Measurements from ENCODE around the gene PPM1H.
A peak's percentile ranks its signal among the peaks of the same experiment; 100 is the strongest.
"Not testable (repeated sequence)": the region's sequence is repeated elsewhere in the genome, so short reads cannot be mapped to it uniquely, and the experiment has no call there.

The PPM1H gene

DNA sequence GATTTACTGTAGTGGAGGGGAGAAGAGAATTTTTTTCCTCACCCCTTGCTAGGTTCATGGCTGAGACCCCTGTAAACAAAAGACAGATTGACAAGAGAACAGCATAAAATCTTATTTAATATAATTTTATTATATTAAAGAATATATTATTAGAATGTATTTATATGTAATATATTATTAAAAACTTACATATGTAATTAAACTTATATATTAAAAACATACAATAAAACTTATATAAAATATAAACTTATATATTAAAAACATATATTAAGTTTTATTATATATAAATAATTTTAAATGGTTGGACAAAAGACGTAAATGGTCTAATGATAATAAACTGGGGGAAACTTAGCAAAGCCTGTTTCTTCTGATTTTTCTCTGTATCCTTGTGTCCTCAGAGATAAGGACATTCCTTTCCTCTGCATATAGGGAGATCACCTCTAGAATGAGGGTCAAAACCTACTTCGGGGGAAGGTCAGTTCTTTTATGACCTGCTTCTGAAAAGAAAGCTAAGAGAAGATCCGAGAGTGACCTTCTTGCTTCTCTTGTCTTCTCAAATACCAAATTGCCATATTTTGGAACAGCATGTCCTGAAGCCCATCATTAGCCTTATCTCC, 8.9 kb upstream of the PPM1H start (continued):
- TF ChIP-seq ZNF777 (tag by site-specific recombination; IDR thresholded peaks at IDR 0.05; ENCODE audit: borderline replicate concordance) (no peak), ZNF341 (tag by site-specific recombination; IDR thresholded peaks at IDR 0.05; ENCODE audit: low read depth) (no peak)

DNA sequence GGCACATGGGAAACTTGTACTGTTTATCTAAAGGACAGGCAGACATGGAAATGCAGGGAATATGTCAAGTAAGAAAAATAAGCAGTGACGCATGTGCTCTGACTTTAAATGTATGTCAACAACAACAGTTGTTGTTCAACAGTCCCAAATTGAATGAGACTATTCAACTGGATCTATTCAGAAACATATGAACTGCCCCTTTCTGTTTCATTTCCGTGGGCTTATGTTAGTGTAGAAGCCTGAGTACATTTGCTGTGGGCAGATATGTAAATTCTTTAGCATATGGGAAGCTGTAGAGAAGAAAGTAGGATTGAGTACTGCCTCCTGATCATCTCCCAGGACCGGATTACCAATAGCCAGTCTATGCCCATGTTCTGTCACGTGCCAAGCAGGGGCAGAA, 7.4 kb upstream of the PPM1H start:
- H3K4me1 ChIP-seq (ENCODE audit: control insufficient read depth, insufficient read depth, low read length); H3K9me3 ChIP-seq (ENCODE audit: control insufficient read depth, insufficient read depth, low read depth, low read length); CTCF ChIA-PET; POLR2A ChIA-PET; H3K4me3 ChIP-seq (ENCODE audit: low read depth, low read length); H3K27ac ChIP-seq (ENCODE audit: extremely low read depth, low read depth, low read length); H3K36me3 ChIP-seq (ENCODE audit: control insufficient read depth in 2 of 2, insufficient read depth in 1 of 2, low read length in 2 of 2): not testable (repeated sequence)

DNA sequence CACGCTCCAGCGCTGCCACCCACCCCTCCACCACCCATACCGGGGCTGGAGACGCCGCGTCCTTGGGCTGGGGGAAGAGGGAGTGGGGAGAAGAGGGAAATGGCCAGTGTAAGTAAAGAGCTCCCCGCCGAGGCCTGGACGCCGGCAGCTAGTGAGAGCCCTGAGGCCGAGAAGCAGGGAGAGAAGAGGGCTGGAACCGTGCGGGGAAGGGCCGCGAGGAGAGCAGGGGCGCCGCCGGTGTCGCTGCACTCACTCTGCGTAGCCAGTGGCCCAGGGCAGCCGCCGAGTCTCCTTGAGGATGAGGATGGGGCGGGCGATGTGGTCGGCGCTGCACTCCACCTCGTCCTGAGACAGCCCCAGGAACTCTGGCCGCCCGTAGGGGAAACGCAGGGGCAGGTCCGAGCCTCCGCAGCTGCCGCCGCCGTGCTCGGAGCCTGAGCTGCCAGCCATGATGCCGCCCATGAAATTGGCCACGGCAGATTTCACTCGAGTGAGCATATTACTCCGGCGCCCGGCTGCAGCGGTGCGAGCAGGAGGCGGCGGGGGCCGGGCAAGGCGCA, 631 bp downstream of the PPM1H start:
- Histone ChIP-seq H3K36me3 (ENCODE audit: control insufficient read depth in 2 of 2, insufficient read depth in 1 of 2, low read length in 2 of 2) (no peaks in the 10 kb centered on the region), H3K4me3 (ENCODE audit: low read depth, low read length) (peak overlapping the region; percentile 73), H3K4me1 (ENCODE audit: control insufficient read depth, insufficient read depth, low read length) (peaks cover 20% of the 10 kb centered on the region), H3K27ac (ENCODE audit: extremely low read depth, low read depth, low read length) (peak overlapping the region; percentile 68), H3K9me3 (ENCODE audit: control insufficient read depth, insufficient read depth, low read depth, low read length) (no peaks in the 10 kb centered on the region)
- ChIA-PET CTCF (interaction anchor here (0.5 to 3.6 kb wide), 18 partner anchors 8 to 352 kb away, joined by 3 to 32 read pairs (median 4); partner anchors contain the start of gene AVPR1A), POLR2A (interaction anchor here (0.8 to 2.2 kb wide), 7 partner anchors 8 to 86 kb away, joined by 3 to 6 read pairs (median 5); no protein-coding TSS in a partner anchor)
- TF ChIP-seq ZNF350 (tag by site-specific recombination; IDR thresholded peaks at IDR 0.05) (no peak), ZNF223 (tag by site-specific recombination; IDR thresholded peaks at IDR 0.05) (no peak), ZNF660 (tag by site-specific recombination; IDR thresholded peaks at IDR 0.05) (no peak), ZIC2 (tag by site-specific recombination; IDR thresholded peaks at IDR 0.05) (peak; percentile 39), ZNF394 (tag by site-specific recombination; IDR thresholded peaks at IDR 0.05; ENCODE audit: borderline replicate concordance) (no peak), YY1 (tag by site-specific recombination; IDR thresholded peaks at IDR 0.05) (no peak; the same call in 1 of the 2 replicates), SP2 (tag by site-specific recombination; IDR thresholded peaks at IDR 0.05) (peak; percentile 43), ZNF664 (tag by site-specific recombination; IDR thresholded peaks at IDR 0.05) (no peak), ZNF302 (tag by site-specific recombination; IDR thresholded peaks at IDR 0.05; ENCODE audit: low read depth) (no peak), ZSCAN16 (tag by site-specific recombination; IDR thresholded peaks at IDR 0.05) (no peak), ZNF114 (tag by site-specific recombination; IDR thresholded peaks at IDR 0.05) (no peak), ZNF324 (tag by site-specific recombination; IDR thresholded peaks at IDR 0.05) (no peak), YY2 (tag by site-specific recombination; IDR thresholded peaks at IDR 0.05) (0 out of 2 replicates have a peak, but pooled peaks have one; percentile 32), ZNF747 (tag by site-specific recombination; IDR thresholded peaks at IDR 0.05) (no peak), ZNF155 (tag by site-specific recombination; IDR thresholded peaks at IDR 0.05) (no peak), ZBTB17 (tag by site-specific recombination; IDR thresholded peaks at IDR 0.05) (peak; percentile 51), ZNF416 (tag by site-specific recombination; IDR thresholded peaks at IDR 0.05) (no peak)
- TF ChIP-seq, protein P1, sequence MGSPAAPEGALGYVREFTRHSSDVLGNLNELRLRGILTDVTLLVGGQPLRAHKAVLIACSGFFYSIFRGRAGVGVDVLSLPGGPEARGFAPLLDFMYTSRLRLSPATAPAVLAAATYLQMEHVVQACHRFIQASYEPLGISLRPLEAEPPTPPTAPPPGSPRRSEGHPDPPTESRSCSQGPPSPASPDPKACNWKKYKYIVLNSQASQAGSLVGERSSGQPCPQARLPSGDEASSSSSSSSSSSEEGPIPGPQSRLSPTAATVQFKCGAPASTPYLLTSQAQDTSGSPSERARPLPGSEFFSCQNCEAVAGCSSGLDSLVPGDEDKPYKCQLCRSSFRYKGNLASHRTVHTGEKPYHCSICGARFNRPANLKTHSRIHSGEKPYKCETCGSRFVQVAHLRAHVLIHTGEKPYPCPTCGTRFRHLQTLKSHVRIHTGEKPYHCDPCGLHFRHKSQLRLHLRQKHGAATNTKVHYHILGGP (tag by site-specific recombination; IDR thresholded peaks at IDR 0.05), result no peak
- TF ChIP-seq, protein P2, sequence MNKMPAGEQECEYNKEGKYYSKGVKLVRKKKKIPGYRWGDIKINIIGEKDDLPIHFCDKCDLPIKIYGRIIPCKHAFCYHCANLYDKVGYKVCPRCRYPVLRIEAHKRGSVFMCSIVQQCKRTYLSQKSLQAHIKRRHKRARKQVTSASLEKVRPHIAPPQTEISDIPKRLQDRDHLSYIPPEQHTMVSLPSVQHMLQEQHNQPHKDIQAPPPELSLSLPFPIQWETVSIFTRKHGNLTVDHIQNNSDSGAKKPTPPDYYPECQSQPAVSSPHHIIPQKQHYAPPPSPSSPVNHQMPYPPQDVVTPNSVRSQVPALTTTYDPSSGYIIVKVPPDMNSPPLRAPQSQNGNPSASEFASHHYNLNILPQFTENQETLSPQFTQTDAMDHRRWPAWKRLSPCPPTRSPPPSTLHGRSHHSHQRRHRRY (tag by site-specific recombination; IDR thresholded peaks at IDR 0.05), result no peak
- TF ChIP-seq, protein P3, sequence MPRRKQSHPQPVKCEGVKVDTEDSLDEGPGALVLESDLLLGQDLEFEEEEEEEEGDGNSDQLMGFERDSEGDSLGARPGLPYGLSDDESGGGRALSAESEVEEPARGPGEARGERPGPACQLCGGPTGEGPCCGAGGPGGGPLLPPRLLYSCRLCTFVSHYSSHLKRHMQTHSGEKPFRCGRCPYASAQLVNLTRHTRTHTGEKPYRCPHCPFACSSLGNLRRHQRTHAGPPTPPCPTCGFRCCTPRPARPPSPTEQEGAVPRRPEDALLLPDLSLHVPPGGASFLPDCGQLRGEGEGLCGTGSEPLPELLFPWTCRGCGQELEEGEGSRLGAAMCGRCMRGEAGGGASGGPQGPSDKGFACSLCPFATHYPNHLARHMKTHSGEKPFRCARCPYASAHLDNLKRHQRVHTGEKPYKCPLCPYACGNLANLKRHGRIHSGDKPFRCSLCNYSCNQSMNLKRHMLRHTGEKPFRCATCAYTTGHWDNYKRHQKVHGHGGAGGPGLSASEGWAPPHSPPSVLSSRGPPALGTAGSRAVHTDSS (tag by site-specific recombination; IDR thresholded peaks at IDR 0.05), result peak; percentile 49; the same call in 1 of the 2 replicates
- TF ChIP-seq, protein P4, sequence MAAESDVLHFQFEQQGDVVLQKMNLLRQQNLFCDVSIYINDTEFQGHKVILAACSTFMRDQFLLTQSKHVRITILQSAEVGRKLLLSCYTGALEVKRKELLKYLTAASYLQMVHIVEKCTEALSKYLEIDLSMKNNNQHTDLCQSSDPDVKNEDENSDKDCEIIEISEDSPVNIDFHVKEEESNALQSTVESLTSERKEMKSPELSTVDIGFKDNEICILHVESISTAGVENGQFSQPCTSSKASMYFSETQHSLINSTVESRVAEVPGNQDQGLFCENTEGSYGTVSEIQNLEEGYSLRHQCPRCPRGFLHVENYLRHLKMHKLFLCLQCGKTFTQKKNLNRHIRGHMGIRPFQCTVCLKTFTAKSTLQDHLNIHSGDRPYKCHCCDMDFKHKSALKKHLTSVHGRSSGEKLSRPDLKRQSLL (tag by site-specific recombination; IDR thresholded peaks at IDR 0.05), result no peak
- TF ChIP-seq, protein P5, sequence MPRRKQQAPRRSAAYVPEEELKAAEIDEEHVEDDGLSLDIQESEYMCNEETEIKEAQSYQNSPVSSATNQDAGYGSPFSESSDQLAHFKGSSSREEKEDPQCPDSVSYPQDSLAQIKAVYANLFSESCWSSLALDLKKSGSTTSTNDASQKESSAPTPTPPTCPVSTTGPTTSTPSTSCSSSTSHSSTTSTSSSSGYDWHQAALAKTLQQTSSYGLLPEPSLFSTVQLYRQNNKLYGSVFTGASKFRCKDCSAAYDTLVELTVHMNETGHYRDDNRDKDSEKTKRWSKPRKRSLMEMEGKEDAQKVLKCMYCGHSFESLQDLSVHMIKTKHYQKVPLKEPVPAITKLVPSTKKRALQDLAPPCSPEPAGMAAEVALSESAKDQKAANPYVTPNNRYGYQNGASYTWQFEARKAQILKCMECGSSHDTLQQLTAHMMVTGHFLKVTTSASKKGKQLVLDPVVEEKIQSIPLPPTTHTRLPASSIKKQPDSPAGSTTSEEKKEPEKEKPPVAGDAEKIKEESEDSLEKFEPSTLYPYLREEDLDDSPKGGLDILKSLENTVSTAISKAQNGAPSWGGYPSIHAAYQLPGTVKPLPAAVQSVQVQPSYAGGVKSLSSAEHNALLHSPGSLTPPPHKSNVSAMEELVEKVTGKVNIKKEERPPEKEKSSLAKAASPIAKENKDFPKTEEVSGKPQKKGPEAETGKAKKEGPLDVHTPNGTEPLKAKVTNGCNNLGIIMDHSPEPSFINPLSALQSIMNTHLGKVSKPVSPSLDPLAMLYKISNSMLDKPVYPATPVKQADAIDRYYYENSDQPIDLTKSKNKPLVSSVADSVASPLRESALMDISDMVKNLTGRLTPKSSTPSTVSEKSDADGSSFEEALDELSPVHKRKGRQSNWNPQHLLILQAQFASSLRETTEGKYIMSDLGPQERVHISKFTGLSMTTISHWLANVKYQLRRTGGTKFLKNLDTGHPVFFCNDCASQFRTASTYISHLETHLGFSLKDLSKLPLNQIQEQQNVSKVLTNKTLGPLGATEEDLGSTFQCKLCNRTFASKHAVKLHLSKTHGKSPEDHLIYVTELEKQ (tag by site-specific recombination; IDR thresholded peaks at IDR 0.05; ENCODE audit: borderline replicate concordance), result no peak
